Cardiac muscle cell (in vitro differentiated cells and primary cell): ENCODE results near the gene CCDC33. TPM values are rescaled to one million over a fixed set of nuclear protein-coding genes. Genes with fewer than 3 reads are reported as not detected.

ENCODE experiments used
- DNase-seq, 2 donors: peaks; one replicate each; pipeline versions ENCODE4 v3.0.0 to v3.0.0-alpha.2; 2010 to 2017; ENCODE audit warnings: low read depth in 1 of 2, low spot score in 1 of 2
- H3K27ac ChIP-seq: fragments of 200-600 bp; sonication (generic); 2 replicates; pipeline ENCODE4 v1.5.1; 2016
- H3K27me3 ChIP-seq: fragments of 200-600 bp; sonication (generic); 2 replicates; pipeline ENCODE4 v1.6.0; 2016; ENCODE audit warnings: control low read depth
- H3K36me3 ChIP-seq: fragments of 200-600 bp; sonication (generic); 2 replicates; pipeline ENCODE4 v1.5.1; 2016; ENCODE audit warnings: control low read depth
- H3K4me1 ChIP-seq: fragments of 200-600 bp; sonication (generic); 2 replicates; pipeline ENCODE4 v1.8.1; 2017; ENCODE audit warnings: low read depth, mild to moderate bottlenecking, mixed run types
- H3K4me3 ChIP-seq: fragments of 200-600 bp; sonication (generic); 2 replicates; pipeline ENCODE4 v1.5.1; 2016; ENCODE audit warnings: mild to moderate bottlenecking
- H3K9me3 ChIP-seq: fragments of 200-600 bp; sonication (generic); 2 replicates; pipeline ENCODE4 v1.5.1; 2017; ENCODE audit warnings: low read depth, mild to moderate bottlenecking, control low read depth
- CTCF ChIP-seq: IDR thresholded peaks from 2 replicates; pipeline ENCODE4 v1.5.1; 2012; ENCODE audit warnings: low read depth, mild to moderate bottlenecking, low read length
- polyA plus RNA-seq: library from polyadenylated mRNA; unstranded; fragments of >200 nt; fragmentation: Nextera tagmentation; extraction: Ambion mirVana; gene quantifications from 2 replicates; pipeline ENCODE4 v1.2.1, GENCODE V29; 2016
- total RNA-seq: library from RNA; depleted of rRNA; stranded (reverse); fragments of >200 nt; gene quantifications from 2 replicates; pipeline ENCODE4 v1.2.3, GENCODE V29; 2016

Gene CCDC33
- total and polyA plus RNA-seq, 2 experiments from 2014 or later: 3.1 to 9.5 TPM

DNA sequence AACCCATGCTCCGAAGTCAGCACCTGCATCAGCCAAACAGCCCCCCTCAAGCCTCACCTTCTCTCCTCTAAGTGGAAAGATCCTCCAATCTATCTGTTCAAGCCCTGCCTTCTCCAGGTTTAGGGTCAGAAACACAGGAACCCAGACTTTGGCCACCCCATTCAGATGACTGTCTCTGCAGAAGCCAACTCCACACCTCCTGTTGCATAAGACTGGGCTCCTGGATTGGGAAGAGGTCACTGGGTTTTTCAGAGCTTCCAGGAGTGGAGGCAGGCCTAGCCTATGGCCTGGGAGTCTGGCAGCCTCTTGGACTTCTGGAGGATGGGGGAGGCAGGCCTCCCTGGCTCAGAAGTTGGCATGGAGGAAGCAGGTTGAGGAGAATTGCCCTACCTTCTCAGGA is 21.5 kb downstream of the CCDC33 start:
- H3K9me3 ChIP-seq: no peaks in the 10 kb centered on the region
- peaks cover 22% of the 10 kb centered on the region for H3K4me1 ChIP-seq
- no peak for TF ChIP-seq CTCF
- DNase-seq: no peak
- no peak overlapping the region for H3K27ac ChIP-seq
- no peaks in the 10 kb centered on the region for H3K27me3 ChIP-seq
- H3K4me3 ChIP-seq: no peak overlapping the region
- no peaks in the 10 kb centered on the region for H3K36me3 ChIP-seq

GRCh38 chr15:74258456-74259291 is 22.5 kb downstream of the CCDC33 start:
- peak in 1 of 2 donors; percentile 87 for DNase-seq
- Histone ChIP-seq H3K27ac (peak overlapping the region; percentile 88), H3K9me3 (no peaks in the 10 kb centered on the region), H3K4me3 (no peak overlapping the region), H3K27me3 (no peaks in the 10 kb centered on the region), H3K36me3 (no peaks in the 10 kb centered on the region), H3K4me1 (peaks cover 22% of the 10 kb centered on the region)
- TF ChIP-seq CTCF: no peak

DNA sequence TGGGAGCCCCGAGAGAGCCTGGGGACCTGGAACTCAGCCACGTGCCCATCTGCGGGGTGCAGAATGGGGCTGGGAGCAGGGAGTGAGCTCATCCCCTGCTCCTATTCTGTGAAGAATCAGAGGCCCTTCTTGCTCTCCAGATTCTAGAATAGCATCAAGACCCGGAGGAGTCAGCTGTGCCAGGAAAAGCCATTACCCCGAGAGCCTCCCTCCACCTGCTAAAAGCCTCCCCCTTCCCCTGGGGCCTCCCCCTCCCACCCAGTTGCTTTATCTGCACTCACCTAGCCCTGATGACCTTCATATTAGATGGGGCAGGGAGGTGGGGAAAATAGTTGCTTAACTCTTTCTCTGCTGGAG is 23.1 kb downstream of the CCDC33 start:
- no peak for TF ChIP-seq CTCF
- Histone ChIP-seq H3K4me1 (peaks cover 22% of the 10 kb centered on the region), H3K27ac (peak overlapping the region; percentile 88), H3K36me3 (no peaks in the 10 kb centered on the region), H3K9me3 (no peaks in the 10 kb centered on the region), H3K27me3 (no peaks in the 10 kb centered on the region), H3K4me3 (no peak overlapping the region)
- peak in 1 of 2 donors; percentile 36 for DNase-seq

- peaks cover 22% of the 10 kb centered on the region for H3K4me1 ChIP-seq
- H3K36me3 ChIP-seq: no peaks in the 10 kb centered on the region
- H3K4me3 ChIP-seq: no peak overlapping the region
- peak overlapping the region; percentile 88 for H3K27ac ChIP-seq
- H3K27me3 ChIP-seq: no peaks in the 10 kb centered on the region
- TF ChIP-seq CTCF: no peak
- no peak for DNase-seq
- no peaks in the 10 kb centered on the region for H3K9me3 ChIP-seq
Measured at GRCh38 chr15:74259821-74260607, 23.9 kb downstream of the CCDC33 start.

- peaks cover 22% of the 10 kb centered on the region for H3K4me1 ChIP-seq
- H3K27me3 ChIP-seq: no peaks in the 10 kb centered on the region
- no peaks in the 10 kb centered on the region for H3K36me3 ChIP-seq
Measured at GRCh38 chr15:74261041-74261440, 24.9 kb downstream of the CCDC33 start.

More at GRCh38 chr15:74261041-74261440, 24.9 kb downstream of the CCDC33 start:
- no peak overlapping the region for H3K27ac ChIP-seq
- DNase-seq: no peak
- H3K4me3 ChIP-seq: no peak overlapping the region
- H3K9me3 ChIP-seq: no peaks in the 10 kb centered on the region
- TF ChIP-seq CTCF: no peak
